CD4-positive, alpha-beta T cell treated with Interleukin-2 at 100 ng/mL for 4 hours (primary cell): Measurements from ENCODE around the gene NPPB.

Source experiments
- DNase-seq: peaks from one replicate; pipeline ENCODE4 v3.0.0-alpha.2; 2020; ENCODE audit warnings: low spot score

The NPPB gene

DNA sequence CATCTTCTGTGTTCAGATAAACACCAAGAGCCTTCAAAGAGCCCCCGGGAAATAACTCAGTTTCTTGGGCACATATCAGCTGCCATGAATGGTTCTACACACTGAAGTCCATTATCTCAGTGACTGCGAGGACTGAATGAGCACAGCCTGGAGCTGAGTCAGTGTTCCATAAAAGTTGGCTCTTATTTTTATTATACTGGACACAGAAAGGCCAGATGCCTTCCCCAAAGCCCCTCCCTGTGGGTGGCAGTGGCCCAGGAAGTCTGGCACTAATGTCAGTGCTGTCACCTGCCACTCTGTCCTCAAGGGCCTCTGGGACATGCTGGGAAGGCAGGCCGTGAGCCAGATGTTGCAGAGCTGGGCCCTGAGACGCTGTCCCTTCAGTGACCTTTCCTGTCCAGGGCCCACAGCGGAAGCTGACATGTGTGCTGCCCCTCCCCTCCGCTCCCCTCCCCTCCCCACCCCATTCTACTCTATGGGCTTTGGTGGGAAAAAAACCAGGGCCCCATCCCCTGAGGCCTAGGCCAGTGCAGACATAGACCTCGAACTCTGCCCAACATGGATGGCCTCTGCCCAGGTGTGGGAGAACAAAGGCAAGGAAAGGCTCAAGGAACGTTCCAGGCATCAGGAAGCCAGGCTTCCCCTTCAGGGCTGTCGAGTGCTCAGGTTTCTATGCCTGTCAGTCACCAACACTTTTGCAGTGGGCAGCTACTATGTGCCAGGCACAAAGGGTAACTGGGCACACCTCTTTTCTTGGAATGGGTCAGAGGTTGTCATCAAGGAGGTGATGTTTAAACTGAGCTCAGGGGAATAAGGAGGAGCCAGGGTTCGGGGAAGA, 22.4 kb upstream of the NPPB start:
- DNase-seq: no peak

DNA sequence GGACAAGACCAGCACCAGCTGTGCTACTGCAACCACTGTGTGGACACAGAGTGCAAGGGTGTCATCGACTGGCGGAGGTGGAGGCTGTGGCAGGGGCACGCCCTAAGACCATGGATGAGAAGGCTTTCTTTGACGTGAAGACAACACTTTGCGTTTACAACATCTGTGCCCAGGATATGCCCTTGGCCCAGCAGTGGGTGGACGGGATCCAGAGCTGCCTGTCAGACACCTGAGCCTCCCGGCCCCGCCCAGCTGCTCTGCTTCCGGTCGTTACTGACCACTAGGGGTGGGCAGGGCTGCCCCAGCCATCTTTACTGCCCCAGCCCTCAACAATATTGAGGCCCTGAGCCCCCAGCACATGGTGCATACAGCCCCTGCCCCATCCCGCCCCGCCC, 21.4 kb upstream of the NPPB start:
- no peak for DNase-seq

DNA sequence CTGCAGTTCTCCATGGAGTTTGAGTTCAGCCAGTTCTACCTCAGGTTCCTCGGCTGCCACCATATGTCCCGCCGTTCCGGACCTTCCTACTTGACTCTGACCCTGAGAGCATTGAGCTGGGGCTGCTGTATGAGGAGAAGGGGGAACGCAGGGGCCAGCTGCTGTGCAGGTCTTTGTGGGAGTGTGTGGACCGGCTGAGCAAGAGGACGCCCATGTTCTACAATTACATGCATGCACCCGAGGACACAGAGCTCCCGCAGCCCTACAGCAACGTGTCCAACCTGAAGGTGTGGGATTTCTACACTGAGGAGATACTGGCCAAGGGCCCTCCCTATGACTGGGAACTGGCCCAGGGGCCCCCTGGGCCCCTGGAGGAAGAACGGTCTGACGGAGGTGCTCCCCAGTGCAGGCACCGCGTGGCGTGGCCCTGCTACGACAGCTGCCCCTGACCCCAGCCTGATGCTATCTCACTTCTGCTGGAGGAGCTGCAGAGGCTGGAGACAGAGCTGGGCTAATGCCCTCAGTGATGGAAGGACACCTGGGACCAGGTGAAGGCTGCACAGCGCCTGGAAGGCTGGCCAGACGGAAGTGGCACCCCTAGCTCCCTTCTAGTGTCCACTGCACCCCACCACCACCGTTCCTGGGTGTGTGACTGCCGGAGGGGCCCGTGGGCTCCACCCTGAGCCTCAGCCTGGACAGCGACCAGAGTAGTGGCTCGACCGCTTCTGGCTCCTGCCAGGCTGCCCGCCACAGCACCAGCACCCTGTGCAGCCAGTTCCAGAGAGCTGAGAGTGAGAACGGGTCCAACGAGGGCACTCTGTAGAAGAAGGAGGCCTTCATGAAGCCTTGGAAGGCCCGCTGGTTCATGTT, 20.8 kb upstream of the NPPB start:
- no peak for DNase-seq

DNA sequence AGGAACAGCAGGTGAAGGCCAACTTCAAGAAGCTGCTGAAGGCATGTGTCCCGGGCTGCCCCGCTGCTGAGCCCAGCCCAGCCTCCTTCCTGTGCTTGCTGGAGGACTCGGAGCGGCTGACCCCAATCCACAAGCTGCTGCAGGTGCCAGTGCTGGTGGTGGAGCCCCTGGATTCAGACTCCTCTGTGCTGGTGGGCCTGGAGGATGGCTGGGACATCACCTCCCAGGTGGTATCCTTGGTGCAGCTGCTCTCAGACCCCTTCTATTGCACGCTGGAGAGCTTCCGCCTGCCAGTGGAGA, 20.1 kb upstream of the NPPB start:
- DNase-seq: no peak

DNA sequence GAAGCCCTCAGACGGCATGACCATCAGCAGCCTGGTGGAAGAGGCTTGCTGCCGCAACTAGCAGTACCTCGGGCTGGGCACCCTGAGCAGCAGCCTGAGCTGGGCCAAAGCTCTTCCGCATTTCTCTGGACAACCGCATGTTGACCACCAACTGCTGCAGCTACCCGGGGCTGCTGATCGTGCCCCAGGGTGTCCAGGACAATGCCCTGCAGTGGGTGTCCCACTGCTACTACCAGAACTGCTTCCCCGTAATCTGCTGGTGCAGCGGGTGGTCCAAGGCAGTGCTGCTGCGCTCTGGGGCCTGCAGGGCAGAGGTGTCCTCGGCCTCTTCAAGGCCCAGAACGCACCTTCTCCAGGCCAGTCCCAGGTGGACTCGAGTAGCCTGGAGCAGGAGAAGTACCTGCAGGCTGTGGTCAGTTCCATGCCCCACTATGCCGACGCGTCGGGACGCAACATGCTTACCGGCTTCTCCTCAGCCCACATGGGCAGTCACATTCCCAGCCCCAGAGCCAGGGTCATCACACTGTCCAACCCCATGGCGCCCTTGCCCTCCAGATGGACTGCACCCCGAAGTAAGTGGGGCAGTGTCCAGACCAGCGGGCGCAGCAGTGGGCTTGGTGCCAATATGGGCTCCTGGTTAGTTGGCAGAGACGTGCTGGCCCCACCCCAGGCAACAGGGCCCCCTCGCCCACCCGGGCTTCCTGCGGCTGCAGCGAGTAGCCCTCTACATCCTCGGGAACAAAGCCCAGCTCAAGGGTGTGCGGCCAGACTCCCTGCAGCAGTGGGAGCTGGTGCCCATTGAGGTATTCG, 19.5 kb upstream of the NPPB start:
- DNase-seq: no peak

DNA sequence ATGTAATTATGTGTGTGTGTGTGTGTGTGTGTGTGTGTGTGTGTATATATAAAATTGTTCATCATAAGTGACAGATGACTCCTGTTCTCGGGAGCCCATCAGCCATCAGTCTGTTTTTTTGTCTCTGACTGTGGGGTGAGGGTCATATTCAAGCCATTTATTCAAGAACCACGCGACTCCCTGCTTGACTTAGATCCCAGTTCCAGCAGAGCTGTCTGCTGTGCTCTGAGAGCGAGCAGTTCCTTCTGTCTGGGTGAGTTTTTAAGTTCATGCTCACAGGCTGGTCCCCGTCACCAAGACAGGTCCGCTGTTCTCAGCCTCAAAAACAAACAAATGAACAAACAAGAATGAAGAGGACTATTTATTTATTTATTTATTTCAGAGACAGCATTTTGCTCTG, 18.3 kb upstream of the NPPB start:
- no peak for DNase-seq

DNA sequence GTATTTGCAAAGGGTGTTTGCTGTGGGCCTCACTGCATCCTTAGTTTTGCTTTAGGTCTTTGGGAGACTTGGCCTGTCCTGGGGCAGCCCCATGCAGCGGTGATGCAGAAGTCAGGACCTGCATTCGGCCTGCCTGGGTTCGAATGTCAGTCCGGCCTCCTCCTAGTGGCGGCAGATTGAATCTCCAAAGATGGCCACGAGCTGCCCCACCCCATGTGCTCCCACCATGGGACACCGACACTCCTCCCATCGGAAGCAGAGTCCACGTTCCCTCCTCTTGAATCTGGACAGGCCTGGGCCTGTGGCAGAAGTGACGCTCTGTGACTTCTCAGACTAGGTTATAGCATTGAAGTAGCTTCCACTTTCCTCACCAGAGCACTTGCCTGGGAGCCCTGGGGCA, 16.3 kb upstream of the NPPB start:
- DNase-seq: no peak

DNA sequence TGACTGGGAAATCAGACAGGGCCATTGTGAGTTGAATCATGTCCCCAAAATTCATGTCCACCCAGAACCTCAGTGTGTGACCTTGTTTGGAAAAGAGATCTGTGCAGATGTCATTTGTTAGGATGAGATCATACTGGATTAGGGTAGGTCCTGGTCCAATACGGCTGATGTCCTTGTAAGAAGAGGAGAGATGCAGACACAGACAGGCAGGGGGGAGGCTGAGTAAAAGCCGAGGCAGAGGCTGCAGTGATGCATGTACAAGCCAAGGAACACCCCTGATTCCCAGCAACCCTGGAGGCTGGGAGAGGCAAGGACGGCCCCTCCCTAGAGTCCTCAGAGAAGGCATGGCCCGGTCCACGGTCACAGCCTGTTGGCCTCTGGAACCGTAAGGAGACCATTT, 15.9 kb upstream of the NPPB start:
- no peak for DNase-seq

DNA sequence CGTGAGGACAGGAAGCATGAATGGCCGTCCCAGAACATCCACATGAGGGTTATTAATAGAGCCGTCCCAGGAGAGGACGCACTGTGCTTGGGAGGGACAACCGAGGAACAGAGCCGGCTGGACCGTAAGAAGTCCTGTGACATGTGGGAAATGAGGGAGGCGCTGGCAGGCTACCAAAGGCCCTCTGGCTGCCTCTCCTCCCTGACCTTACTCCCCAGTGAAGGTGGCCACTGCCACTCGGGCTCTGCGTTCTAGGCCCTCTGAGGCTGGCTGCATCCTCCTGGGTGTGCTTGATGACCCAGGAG, 15.5 kb upstream of the NPPB start:
- DNase-seq: no peak

DNA sequence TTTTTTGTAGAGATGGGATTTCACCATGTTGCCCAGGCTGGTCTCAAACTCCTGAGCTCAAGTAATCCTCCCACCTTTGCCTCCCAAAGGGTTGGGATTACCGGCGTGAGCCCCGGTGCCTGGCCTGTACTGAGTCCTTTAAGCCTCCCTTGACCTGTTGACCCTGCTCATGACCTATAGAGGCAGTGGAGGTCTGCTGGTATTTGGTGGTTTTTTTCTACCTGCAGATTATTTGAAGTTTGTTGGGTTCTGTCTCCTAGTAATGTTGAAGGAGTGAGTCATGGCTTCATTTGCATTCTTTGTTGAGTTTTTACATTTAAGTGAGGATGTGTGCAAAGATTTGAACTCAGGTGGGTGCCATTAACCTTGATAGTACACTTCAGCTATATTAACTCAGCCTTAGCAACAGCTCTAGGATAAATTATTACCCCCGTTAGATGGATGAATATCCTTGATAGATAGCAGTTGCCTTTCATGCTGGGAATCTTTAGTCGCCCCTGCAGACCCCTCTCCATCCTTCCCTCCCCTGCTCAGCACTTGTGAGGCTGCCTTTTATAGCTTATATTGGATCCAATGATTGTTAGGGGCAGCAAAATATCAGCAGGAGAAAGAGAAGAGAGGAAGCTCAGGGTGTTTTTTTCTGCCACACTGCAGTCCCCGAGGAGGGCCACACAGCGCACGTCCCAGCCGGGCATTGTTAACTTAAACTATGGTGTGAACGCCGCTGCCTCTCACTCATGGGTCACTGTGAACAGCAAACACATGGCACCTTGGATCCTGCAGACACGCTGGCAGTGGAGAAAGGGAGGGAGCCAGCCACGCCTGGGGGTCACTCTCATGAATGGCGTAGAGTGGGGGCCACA, 14.9 kb upstream of the NPPB start:
- no peak for DNase-seq

DNA sequence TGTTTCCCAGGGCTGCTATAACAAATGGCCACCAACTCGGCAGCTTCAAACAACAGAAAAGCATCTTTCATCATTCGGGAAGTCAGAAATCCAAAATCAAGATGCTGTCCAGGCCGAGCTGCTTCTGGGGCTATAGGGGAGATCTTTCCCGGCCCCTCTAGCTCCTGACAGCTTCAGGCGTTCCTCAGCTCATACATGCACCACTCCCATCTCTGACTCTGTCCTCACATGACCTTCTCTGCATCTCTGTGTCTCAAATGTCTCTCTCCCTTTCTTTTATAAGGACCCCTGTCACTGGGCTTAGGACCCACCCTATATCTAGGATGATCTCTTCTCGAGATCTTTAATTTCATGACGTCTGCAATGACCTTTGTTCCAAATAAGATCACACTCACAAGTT, 13.8 kb upstream of the NPPB start:
- DNase-seq: no peak

DNA sequence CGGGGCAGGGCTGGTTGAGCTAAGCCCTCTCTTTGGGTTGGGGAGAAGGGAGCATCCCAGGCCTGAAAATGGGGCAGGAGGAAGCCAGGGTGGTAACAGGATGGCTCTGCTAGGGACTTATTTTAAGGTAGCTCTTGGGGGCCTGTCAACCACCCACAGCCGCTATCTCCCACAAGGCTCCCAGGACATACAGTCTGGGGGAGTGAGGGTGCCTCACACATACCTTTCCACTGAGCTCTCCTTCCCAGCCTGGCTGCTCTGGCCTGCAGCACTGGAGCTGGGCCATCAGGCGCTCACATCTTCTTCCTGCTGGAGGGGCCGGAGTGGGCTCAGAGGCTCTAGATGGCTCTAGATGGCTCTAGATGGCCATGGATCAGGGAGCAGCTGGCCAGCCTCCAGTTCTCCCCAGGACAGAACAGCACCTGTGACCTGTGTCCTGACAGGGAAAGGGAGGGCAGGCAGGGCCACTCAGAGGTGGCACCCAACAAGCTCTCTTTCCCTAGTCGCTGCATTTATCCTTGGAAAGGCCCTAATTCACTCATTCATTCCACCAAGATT, 11.0 kb upstream of the NPPB start:
- DNase-seq: no peak

DNA sequence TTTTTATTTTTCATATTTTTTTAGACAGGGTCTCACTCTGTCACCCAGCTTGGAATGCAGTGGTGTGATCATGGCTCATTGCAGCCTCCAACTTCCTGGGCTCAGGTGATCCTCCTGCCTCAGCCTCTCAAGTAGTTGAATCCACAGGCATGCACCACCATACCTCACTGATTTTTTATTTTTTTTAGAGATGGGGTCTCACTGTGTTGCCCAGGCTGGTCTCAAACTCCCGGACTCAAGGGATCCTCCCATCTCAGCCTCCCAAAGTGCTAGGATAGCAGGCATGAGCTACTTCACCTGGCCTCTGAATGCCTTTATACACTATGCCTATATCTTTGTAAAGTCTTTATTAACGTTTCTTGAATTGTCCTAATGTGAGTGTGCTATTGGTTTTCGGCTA, 10.4 kb upstream of the NPPB start:
- no peak for DNase-seq

DNA sequence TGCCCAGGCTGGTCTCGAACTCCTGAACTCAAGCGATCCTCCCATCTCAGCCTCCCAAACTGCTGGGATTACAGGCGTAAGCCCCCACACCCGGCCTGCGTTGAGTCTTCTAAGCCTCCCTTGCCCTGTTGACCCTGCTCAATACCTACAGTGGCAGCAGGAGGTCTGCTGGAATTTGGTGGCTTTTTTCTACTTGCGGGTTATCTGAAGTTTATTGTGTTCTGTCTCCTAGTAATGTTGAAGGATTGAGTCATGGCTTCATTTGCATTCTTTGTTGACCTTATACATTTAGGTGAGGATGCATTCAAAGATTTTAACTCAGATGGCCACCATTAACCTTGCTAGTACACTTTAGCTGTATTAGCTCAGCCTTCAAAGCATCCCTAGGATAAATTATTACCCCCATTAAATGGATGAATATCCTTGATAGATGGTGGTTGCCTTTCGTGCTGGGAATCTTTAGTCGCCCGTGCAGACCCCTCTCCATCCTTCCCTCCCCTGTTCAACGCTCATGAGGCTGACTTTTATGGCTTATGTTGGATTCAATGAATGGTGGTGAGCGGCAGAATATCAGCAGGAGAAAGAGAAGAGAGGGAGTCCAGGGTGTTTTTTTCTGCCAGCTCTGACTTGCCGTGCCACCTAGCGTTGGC, 9.7 kb upstream of the NPPB start:
- no peak for DNase-seq

DNA sequence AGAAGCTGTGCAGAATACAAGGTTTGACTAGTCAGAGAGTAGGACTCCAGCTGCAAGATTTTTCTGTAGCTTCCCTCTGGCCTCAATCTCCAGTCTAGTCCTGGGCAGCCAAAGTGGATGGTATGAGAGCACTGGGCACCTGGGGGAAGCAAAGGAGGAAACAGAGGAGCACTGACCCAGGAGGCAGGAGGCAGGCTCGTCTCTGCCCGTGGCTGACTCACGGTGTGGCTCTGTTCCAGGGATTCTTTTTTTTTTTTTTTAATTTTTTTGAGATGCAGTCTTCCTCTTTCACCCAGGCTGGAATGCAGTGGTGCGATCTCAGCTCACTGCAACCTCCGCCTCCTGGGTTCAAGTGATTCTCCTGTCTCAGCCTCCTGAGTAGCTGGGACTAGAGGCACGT, 4.1 kb upstream of the NPPB start:
- no peak for DNase-seq

DNA sequence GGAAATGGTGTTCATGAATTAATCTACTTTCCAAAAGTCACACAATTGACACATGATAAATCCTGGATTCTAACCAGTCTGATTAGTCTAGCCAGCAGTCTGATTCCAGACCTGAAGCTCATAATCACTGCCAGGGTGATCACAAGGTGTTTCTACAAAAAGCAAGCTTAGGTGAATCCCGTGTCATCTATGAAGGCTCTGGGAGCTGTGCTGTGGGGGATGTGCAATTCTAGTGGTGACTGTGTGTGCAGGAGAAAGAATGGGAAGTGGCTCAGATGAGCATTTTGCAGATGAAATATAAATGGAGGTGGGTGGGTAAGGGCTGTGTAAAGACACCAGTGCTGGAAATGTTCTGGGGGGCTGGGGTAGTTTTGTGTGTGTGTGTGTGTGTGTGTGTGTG, 1.8 kb upstream of the NPPB start:
- no peak for DNase-seq

DNA sequence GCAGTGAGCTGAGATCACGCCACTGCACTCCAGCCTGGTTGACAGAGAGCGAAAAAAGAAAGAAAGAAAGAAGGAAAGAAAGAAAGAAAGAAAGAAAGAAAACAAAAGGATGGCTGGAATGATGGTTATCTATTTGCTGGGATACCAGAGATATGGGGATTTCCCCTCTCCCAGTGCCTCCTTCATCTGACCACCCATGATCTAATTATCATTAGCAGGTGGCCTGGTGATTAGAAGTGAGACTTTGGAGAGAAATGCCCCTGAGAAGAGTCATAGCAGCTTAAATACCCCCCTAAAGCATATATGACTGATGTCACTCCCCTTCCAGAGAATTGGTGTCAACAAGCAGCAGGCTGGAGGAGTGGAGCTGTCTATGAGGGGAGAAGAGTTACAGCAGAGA, 1.3 kb upstream of the NPPB start:
- no peak for DNase-seq

DNA sequence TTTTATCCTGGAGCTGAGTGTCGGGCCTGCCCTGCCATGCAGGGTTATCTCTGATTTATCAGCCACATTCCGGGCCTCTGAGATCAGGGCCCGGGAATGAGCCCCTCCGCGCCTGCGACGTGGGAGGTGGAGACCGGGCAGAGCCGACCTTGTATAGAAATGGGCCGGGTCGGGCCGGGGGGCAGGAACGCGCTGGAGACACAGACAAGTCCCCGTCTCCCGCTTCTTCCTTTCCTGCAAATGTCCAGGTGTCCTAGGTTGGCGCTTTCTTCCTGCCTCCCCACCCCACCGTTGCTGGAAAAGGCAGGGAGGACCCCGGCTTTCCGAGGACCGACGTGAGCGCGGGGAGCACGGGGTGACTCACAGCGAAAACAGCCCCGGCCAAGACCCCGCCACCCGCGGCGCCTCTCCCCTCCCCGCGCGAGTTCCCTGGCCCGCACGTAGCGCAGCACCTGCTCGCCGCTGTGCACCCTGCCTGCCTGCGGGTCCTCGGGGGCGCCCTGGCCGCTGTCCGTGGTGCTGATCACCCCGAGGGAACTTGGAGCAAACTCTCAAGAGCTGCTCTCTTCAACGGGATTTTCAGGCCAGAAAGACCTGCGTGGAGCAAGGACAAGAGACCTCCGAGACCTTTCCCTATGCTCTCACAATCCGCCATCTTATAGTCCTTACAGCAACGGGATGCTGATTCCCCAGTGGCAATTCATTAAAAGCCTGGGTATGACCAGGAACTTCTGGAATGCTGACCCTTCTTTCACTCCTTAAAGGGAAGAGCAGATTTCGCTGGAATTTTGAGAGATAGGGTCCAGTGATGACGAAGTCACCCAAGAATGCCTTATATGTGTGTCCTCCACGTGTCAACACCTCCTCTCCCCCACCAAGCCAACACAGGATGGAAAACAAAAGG, 475 bp upstream of the NPPB start:
- DNase-seq: peak; percentile 56

DNA sequence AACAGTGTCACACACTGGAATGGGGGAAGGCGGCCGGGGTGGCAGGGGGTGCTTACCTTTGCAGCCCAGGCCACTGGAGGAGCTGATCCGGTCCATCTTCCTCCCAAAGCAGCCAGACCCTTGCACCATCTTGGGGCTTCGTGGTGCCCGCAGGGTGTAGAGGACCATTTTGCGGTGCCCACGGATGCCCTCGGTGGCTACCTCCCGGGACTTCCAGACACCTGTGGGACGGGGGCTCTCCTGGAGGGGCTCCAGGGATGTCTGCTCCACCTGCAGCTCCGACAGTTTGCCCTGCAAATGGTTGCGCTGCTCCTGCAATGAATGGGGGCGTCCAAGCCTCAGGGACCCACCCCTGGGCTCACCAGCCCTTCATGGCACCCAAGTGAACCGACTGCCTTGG, 587 bp downstream of the NPPB start:
- no peak for DNase-seq

DNA sequence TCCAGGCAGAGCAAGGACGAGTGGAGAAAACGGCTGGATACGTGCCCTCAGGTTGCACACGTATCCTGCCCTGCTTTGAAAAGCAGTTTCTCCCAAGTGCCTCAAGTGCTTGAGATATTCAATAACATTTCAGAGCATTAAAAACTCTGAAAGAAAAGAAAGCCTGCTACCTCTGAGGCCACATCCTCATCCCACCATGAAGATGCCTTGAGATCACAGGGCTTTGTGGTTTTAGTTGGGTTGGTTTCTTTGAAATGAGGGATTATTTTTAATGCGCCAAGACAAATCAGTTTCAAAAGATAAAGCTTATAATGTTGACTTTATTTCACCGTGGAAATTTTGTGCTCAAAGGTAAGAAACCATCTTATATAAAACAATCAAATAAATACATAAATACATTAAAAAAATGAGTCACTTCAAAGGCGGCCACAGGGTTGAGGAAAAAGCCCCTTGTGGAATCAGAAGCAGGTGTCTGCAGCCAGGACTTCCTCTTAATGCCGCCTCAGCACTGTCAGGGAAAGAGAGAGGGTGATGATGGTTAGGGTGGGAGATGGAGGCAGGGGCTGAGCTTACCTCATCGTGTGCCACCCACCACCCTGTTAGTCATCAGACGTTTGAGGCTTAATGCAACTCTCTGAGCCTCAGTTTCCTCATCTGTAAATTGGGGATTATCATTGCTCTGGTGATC, 1.4 kb downstream of the NPPB start:
- no peak for DNase-seq
